Measurements from ENCODE around the gene CDK15. TPM values are rescaled to one million over a fixed set of nuclear protein-coding genes. Genes with fewer than 3 reads are reported as not detected.

CDK15 gene
- total and polyA plus RNA-seq, 2 experiments from 2014 or later, result 0.27 TPM; not detected in 1

DNA sequence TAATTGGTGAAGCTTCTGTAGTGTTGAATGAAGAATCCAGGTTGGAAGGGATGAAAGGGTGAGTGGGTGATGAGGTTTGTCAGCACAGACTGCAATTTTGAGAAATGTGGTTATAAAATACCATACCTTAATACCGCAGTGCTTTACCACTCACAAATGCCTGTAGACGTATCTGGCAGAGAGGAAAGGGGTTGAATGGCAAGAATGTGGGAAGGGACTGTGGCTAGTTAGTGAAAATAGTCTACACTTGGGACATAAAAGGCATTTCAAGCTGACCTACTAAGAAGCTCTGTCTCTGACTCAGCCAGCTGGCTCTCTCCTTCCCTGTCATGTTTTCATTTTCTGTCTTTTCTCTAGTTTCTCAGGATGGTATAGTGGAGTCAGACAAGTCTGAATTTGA lies 25.1 kb downstream of the CDK15 start (continued):
- TF ChIP-seq, protein P1, sequence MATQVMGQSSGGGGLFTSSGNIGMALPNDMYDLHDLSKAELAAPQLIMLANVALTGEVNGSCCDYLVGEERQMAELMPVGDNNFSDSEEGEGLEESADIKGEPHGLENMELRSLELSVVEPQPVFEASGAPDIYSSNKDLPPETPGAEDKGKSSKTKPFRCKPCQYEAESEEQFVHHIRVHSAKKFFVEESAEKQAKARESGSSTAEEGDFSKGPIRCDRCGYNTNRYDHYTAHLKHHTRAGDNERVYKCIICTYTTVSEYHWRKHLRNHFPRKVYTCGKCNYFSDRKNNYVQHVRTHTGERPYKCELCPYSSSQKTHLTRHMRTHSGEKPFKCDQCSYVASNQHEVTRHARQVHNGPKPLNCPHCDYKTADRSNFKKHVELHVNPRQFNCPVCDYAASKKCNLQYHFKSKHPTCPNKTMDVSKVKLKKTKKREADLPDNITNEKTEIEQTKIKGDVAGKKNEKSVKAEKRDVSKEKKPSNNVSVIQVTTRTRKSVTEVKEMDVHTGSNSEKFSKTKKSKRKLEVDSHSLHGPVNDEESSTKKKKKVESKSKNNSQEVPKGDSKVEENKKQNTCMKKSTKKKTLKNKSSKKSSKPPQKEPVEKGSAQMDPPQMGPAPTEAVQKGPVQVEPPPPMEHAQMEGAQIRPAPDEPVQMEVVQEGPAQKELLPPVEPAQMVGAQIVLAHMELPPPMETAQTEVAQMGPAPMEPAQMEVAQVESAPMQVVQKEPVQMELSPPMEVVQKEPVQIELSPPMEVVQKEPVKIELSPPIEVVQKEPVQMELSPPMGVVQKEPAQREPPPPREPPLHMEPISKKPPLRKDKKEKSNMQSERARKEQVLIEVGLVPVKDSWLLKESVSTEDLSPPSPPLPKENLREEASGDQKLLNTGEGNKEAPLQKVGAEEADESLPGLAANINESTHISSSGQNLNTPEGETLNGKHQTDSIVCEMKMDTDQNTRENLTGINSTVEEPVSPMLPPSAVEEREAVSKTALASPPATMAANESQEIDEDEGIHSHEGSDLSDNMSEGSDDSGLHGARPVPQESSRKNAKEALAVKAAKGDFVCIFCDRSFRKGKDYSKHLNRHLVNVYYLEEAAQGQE (IDR thresholded peaks at IDR 0.05; ENCODE audit: unreplicated experiment), result no peak
- TF ChIP-seq, protein P2, sequence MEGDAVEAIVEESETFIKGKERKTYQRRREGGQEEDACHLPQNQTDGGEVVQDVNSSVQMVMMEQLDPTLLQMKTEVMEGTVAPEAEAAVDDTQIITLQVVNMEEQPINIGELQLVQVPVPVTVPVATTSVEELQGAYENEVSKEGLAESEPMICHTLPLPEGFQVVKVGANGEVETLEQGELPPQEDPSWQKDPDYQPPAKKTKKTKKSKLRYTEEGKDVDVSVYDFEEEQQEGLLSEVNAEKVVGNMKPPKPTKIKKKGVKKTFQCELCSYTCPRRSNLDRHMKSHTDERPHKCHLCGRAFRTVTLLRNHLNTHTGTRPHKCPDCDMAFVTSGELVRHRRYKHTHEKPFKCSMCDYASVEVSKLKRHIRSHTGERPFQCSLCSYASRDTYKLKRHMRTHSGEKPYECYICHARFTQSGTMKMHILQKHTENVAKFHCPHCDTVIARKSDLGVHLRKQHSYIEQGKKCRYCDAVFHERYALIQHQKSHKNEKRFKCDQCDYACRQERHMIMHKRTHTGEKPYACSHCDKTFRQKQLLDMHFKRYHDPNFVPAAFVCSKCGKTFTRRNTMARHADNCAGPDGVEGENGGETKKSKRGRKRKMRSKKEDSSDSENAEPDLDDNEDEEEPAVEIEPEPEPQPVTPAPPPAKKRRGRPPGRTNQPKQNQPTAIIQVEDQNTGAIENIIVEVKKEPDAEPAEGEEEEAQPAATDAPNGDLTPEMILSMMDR (conservative IDR thresholded peaks at IDR 0.05; ENCODE audit: low read depth in 2 of 2), result no peak

DNA sequence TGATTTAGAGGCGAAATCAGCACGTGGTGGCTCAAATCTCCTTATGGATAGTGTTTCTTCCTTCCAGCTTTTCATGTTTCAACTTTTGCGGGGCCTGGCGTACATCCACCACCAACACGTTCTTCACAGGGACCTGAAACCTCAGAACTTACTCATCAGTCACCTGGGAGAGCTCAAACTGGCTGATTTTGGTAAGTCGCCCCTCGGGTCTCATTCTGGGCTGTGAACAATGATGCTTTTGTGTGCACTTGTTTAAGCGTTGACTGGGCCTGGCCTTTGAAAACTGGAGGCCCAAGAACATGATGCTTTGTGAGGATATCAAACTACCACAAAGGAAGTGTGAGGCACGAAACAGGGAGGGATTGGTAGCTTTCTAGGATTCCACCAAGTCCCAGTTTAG lies 27.4 kb downstream of the CDK15 start:
- Histone ChIP-seq H3K4me3 (no peak overlapping the region), H3K9me2 (ENCODE audit: insufficient read depth) (peaks cover 9% of the 10 kb centered on the region; the same call in 1 of the 2 replicates), H3K27ac (ENCODE audit: low read depth) (no peak overlapping the region), H2AFZ (no peak overlapping the region), H3K79me2 (replicated peaks; ENCODE audit: insufficient read depth) (no peaks in the 10 kb centered on the region), H3K36me3 (ENCODE audit: insufficient read depth) (no peaks in the 10 kb centered on the region), H4K20me1 (replicated peaks; ENCODE audit: insufficient read depth) (no peaks in the 10 kb centered on the region), H3F3A (replicated peaks; ENCODE audit: low read depth) (peaks cover 5% of the 10 kb centered on the region; the same call in 1 of the 2 replicates), H3K27me3 (ENCODE audit: insufficient read depth) (no peaks in the 10 kb centered on the region), H3K4me1 (ENCODE audit: insufficient read depth) (no peaks in the 10 kb centered on the region), H3K4me2 (no peak overlapping the region)
- no peak overlapping the region for H3K4me3 Mint-ChIP-seq
- H3K27ac Mint-ChIP-seq, result no peak overlapping the region
- no peaks in the 10 kb centered on the region for H3K4me1 Mint-ChIP-seq
- no peaks in the 10 kb centered on the region for H3K27me3 Mint-ChIP-seq (ENCODE audit: insufficient read depth, low read depth, poor library complexity)
- DNase-seq (ENCODE audit: low spot score), result no peak
- H3K9me3 Mint-ChIP-seq, result no peaks in the 10 kb centered on the region
- TF ChIP-seq JUNB (IDR thresholded peaks at IDR 0.05; ENCODE audit: unreplicated experiment) (no peak), POLR2AphosphoS5 (IDR thresholded peaks at IDR 0.05; ENCODE audit: low read depth) (no peak), ZNF114 (CRISPR knock-in tag; IDR thresholded peaks at IDR 0.05) (no peak), ZNF331 (CRISPR knock-in tag; IDR thresholded peaks at IDR 0.05; ENCODE audit: low read depth) (no peak), EZH2phosphoT487 (IDR thresholded peaks at IDR 0.05; ENCODE audit: unreplicated experiment) (no peak)
- TF ChIP-seq, protein P3, sequence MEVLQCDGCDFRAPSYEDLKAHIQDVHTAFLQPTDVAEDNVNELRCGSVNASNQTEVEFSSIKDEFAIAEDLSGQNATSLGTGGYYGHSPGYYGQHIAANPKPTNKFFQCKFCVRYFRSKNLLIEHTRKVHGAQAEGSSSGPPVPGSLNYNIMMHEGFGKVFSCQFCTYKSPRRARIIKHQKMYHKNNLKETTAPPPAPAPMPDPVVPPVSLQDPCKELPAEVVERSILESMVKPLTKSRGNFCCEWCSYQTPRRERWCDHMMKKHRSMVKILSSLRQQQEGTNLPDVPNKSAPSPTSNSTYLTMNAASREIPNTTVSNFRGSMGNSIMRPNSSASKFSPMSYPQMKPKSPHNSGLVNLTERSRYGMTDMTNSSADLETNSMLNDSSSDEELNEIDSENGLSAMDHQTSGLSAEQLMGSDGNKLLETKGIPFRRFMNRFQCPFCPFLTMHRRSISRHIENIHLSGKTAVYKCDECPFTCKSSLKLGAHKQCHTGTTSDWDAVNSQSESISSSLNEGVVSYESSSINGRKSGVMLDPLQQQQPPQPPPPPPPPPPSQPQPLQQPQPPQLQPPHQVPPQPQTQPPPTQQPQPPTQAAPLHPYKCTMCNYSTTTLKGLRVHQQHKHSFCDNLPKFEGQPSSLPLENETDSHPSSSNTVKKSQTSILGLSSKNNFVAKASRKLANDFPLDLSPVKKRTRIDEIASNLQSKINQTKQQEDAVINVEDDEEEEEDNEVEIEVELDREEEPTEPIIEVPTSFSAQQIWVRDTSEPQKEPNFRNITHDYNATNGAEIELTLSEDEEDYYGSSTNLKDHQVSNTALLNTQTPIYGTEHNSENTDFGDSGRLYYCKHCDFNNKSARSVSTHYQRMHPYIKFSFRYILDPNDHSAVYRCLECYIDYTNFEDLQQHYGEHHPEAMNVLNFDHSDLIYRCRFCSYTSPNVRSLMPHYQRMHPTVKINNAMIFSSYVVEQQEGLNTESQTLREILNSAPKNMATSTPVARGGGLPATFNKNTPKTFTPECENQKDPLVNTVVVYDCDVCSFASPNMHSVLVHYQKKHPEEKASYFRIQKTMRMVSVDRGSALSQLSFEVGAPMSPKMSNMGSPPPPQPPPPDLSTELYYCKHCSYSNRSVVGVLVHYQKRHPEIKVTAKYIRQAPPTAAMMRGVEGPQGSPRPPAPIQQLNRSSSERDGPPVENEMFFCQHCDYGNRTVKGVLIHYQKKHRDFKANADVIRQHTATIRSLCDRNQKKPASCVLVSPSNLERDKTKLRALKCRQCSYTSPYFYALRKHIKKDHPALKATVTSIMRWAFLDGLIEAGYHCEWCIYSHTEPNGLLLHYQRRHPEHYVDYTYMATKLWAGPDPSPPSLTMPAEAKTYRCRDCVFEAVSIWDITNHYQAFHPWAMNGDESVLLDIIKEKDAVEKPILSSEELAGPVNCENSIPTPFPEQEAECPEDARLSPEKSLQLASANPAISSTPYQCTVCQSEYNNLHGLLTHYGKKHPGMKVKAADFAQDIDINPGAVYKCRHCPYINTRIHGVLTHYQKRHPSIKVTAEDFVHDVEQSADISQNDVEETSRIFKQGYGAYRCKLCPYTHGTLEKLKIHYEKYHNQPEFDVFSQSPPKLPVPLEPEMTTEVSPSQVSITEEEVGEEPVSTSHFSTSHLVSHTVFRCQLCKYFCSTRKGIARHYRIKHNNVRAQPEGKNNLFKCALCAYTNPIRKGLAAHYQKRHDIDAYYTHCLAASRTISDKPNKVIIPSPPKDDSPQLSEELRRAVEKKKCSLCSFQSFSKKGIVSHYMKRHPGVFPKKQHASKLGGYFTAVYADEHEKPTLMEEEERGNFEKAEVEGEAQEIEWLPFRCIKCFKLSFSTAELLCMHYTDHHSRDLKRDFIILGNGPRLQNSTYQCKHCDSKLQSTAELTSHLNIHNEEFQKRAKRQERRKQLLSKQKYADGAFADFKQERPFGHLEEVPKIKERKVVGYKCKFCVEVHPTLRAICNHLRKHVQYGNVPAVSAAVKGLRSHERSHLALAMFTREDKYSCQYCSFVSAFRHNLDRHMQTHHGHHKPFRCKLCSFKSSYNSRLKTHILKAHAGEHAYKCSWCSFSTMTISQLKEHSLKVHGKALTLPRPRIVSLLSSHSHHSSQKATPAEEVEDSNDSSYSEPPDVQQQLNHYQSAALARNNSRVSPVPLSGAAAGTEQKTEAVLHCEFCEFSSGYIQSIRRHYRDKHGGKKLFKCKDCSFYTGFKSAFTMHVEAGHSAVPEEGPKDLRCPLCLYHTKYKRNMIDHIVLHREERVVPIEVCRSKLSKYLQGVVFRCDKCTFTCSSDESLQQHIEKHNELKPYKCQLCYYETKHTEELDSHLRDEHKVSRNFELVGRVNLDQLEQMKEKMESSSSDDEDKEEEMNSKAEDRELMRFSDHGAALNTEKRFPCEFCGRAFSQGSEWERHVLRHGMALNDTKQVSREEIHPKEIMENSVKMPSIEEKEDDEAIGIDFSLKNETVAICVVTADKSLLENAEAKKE (CRISPR knock-in tag; IDR thresholded peaks at IDR 0.05), result no peak
- TF ChIP-seq, protein P1 (IDR thresholded peaks at IDR 0.05; ENCODE audit: unreplicated experiment), result no peak
- no peaks in the 10 kb centered on the region for H3K36me3 Mint-ChIP-seq (ENCODE audit: low read depth)
- ATAC-seq, result no peak
